GM23338 (cell line): ENCODE data around the gene USP21.

Experiments
- CREB1 ChIP-seq: fragments of 250-450 bp; sonication (Bioruptor Pico); IDR thresholded peaks from 2 replicates; pipeline ENCODE4 v1.5.0; 2020; ENCODE audit warnings: low read depth, mild to moderate bottlenecking, moderate library complexity
- EZH2 ChIP-seq: fragments of 200-600 bp; sonication (generic); IDR thresholded peaks from one replicate; pipeline ENCODE4 v1.8.0; 2017; ENCODE audit warnings: antibody characterized with exemption, mild to moderate bottlenecking, low read depth; ENCODE audit not compliant: unreplicated experiment
- EZH2phosphoT487 ChIP-seq: fragments of 200-600 bp; sonication (generic); IDR thresholded peaks from one replicate; pipeline ENCODE4 v1.8.1; 2018; ENCODE audit warnings: antibody characterized with exemption; ENCODE audit not compliant: unreplicated experiment
- JUNB ChIP-seq: IDR thresholded peaks from one replicate; pipeline ENCODE4 v1.6.1; 2016; ENCODE audit warnings: antibody characterized with exemption; ENCODE audit not compliant: unreplicated experiment
- POLR2AphosphoS5 ChIP-seq: IDR thresholded peaks from 2 replicates; pipeline ENCODE4 v1.6.1; 2016; ENCODE audit warnings: antibody characterized with exemption, low read depth
- ZNF114 ChIP-seq: fragments of 250-450 bp; sonication (Bioruptor Pico); IDR thresholded peaks from 2 replicates; pipeline ENCODE4 v1.5.0; 2020; ENCODE audit warnings: mild to moderate bottlenecking, moderate library complexity
- TF ChIP-seq, protein P1 (sequence below), 2 experiments: fragments of 200-600 bp in 1 of 2; sonication (generic) in 1 of 2; conservative IDR thresholded peaks; 2 replicates each; pipeline versions ENCODE4 v1.5.1 to v1.6.1; 2016 to 2017; ENCODE audit warnings: antibody characterized with exemption in 2 of 2, low read depth in 2 of 2, mild to moderate bottlenecking in 2 of 2, moderate library complexity in 1 of 2
- TF ChIP-seq, protein P2 (sequence below): IDR thresholded peaks from one replicate; pipeline ENCODE4 v1.6.1; 2018; ENCODE audit warnings: antibody characterized with exemption; ENCODE audit not compliant: unreplicated experiment
- TF ChIP-seq, protein P3 (sequence below): fragments of 250-450 bp; sonication (Bioruptor Pico); IDR thresholded peaks from 2 replicates; pipeline ENCODE4 v1.5.0; 2020; ENCODE audit warnings: mild to moderate bottlenecking, moderate library complexity

DNA sequence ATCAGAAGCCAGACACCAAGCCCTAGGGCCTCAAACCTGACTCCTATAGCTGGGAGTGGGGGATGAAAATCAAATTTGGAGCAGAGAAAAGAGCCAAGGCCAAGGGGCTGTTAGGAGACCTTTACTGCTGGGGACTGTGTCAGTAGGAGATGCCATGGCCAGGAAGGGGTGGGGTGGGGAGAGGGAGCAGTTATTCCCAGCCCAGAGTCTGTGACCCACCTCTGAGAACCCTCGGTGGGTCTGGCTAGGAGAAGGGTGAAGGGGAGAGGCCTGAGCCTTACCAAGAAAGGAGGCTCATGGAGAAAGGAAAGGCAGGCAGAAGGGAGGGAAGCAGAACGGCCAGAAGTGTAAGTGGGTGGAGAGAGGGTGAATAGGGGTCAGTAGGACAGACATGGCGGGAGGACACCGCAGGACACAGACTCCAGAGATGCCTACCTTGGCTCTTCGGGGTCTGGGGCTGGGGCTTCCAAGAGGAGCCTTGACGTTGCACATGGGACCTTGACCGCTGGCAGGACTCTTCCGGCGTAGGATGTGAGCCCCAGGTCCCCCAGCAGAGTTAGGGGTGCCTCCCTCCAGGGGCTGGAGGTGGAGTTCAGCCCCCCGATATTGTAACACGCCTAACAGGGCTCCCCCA lies 38.4 kb downstream of the USP21 start:
- TF ChIP-seq CREB1 (CRISPR knock-in tag) (no peak), EZH2 (no peak), POLR2AphosphoS5 (no peak), ZNF114 (CRISPR knock-in tag) (no peak), JUNB (no peak), EZH2phosphoT487 (no peak)
- TF ChIP-seq, protein P1, sequence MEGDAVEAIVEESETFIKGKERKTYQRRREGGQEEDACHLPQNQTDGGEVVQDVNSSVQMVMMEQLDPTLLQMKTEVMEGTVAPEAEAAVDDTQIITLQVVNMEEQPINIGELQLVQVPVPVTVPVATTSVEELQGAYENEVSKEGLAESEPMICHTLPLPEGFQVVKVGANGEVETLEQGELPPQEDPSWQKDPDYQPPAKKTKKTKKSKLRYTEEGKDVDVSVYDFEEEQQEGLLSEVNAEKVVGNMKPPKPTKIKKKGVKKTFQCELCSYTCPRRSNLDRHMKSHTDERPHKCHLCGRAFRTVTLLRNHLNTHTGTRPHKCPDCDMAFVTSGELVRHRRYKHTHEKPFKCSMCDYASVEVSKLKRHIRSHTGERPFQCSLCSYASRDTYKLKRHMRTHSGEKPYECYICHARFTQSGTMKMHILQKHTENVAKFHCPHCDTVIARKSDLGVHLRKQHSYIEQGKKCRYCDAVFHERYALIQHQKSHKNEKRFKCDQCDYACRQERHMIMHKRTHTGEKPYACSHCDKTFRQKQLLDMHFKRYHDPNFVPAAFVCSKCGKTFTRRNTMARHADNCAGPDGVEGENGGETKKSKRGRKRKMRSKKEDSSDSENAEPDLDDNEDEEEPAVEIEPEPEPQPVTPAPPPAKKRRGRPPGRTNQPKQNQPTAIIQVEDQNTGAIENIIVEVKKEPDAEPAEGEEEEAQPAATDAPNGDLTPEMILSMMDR (conservative IDR thresholded peaks at IDR 0.05; ENCODE audit: low read depth in 2 of 2), result no peak
- TF ChIP-seq, protein P2, sequence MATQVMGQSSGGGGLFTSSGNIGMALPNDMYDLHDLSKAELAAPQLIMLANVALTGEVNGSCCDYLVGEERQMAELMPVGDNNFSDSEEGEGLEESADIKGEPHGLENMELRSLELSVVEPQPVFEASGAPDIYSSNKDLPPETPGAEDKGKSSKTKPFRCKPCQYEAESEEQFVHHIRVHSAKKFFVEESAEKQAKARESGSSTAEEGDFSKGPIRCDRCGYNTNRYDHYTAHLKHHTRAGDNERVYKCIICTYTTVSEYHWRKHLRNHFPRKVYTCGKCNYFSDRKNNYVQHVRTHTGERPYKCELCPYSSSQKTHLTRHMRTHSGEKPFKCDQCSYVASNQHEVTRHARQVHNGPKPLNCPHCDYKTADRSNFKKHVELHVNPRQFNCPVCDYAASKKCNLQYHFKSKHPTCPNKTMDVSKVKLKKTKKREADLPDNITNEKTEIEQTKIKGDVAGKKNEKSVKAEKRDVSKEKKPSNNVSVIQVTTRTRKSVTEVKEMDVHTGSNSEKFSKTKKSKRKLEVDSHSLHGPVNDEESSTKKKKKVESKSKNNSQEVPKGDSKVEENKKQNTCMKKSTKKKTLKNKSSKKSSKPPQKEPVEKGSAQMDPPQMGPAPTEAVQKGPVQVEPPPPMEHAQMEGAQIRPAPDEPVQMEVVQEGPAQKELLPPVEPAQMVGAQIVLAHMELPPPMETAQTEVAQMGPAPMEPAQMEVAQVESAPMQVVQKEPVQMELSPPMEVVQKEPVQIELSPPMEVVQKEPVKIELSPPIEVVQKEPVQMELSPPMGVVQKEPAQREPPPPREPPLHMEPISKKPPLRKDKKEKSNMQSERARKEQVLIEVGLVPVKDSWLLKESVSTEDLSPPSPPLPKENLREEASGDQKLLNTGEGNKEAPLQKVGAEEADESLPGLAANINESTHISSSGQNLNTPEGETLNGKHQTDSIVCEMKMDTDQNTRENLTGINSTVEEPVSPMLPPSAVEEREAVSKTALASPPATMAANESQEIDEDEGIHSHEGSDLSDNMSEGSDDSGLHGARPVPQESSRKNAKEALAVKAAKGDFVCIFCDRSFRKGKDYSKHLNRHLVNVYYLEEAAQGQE, result no peak
- TF ChIP-seq, protein P3, sequence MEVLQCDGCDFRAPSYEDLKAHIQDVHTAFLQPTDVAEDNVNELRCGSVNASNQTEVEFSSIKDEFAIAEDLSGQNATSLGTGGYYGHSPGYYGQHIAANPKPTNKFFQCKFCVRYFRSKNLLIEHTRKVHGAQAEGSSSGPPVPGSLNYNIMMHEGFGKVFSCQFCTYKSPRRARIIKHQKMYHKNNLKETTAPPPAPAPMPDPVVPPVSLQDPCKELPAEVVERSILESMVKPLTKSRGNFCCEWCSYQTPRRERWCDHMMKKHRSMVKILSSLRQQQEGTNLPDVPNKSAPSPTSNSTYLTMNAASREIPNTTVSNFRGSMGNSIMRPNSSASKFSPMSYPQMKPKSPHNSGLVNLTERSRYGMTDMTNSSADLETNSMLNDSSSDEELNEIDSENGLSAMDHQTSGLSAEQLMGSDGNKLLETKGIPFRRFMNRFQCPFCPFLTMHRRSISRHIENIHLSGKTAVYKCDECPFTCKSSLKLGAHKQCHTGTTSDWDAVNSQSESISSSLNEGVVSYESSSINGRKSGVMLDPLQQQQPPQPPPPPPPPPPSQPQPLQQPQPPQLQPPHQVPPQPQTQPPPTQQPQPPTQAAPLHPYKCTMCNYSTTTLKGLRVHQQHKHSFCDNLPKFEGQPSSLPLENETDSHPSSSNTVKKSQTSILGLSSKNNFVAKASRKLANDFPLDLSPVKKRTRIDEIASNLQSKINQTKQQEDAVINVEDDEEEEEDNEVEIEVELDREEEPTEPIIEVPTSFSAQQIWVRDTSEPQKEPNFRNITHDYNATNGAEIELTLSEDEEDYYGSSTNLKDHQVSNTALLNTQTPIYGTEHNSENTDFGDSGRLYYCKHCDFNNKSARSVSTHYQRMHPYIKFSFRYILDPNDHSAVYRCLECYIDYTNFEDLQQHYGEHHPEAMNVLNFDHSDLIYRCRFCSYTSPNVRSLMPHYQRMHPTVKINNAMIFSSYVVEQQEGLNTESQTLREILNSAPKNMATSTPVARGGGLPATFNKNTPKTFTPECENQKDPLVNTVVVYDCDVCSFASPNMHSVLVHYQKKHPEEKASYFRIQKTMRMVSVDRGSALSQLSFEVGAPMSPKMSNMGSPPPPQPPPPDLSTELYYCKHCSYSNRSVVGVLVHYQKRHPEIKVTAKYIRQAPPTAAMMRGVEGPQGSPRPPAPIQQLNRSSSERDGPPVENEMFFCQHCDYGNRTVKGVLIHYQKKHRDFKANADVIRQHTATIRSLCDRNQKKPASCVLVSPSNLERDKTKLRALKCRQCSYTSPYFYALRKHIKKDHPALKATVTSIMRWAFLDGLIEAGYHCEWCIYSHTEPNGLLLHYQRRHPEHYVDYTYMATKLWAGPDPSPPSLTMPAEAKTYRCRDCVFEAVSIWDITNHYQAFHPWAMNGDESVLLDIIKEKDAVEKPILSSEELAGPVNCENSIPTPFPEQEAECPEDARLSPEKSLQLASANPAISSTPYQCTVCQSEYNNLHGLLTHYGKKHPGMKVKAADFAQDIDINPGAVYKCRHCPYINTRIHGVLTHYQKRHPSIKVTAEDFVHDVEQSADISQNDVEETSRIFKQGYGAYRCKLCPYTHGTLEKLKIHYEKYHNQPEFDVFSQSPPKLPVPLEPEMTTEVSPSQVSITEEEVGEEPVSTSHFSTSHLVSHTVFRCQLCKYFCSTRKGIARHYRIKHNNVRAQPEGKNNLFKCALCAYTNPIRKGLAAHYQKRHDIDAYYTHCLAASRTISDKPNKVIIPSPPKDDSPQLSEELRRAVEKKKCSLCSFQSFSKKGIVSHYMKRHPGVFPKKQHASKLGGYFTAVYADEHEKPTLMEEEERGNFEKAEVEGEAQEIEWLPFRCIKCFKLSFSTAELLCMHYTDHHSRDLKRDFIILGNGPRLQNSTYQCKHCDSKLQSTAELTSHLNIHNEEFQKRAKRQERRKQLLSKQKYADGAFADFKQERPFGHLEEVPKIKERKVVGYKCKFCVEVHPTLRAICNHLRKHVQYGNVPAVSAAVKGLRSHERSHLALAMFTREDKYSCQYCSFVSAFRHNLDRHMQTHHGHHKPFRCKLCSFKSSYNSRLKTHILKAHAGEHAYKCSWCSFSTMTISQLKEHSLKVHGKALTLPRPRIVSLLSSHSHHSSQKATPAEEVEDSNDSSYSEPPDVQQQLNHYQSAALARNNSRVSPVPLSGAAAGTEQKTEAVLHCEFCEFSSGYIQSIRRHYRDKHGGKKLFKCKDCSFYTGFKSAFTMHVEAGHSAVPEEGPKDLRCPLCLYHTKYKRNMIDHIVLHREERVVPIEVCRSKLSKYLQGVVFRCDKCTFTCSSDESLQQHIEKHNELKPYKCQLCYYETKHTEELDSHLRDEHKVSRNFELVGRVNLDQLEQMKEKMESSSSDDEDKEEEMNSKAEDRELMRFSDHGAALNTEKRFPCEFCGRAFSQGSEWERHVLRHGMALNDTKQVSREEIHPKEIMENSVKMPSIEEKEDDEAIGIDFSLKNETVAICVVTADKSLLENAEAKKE, result no peak
